Measurements from ENCODE around the gene HIGD1B. TPM values are rescaled to one million over a fixed set of nuclear protein-coding genes. Genes with fewer than 3 reads are reported as not detected.

Gene HIGD1B
- total RNA-seq, 1 donor from 2014 or later, result 8.9 TPM

DNA sequence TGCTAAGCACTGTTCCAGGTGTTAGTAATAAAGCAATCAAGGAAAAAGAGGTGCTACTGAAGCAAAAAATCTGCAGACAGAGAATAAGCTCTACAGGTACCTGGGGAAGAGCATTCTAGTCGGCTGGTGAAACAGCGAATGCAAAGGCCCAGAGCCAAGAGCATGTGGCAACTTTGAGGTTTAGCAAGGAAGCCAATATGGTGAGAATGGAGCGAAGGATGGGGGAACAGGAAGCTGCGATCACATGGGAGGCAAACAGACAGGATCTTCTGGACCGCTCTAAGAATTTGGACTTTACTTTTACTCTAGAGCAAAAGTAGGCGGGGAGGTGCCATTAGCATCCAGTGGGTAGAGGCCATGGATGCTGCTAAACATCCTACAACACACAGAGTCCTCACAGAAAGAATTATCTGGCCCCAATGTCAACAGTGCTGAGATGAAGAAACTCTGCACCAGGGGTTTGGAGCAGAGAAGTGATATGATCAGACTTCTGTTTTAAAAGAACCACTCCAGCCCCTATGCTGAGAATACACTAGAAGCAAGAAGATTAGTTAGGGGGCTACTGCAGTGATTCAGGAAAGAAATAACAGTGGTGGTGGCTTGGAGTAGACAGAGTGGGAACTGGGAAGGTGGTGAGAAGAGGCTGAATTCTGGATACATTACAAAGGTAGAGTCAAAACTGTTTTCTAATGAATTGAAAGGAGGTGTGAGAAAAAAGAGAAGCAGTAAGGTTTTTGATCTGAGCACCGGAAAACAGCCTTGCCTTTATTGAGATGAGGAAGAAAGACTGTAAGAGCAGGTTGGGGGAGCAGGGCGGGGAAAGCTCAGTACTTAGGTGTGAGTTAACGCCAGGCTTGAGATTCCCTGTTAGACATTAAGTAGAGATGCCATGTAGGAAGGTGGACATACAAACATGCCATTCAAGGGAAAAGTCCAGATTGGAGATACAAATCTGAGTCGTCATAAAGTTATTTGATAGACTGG, 40.6 kb downstream of the HIGD1B start:
- Histone ChIP-seq H3K27ac (ENCODE audit: low read depth, low read length) (no peak overlapping the region), H3K27me3 (ENCODE audit: control insufficient read depth in 3 of 3, insufficient read depth in 3 of 3, low read length in 3 of 3) (no peaks in the 10 kb centered on the region), H3K9me3 (ENCODE audit: control insufficient read depth in 3 of 3, low read length in 3 of 3) (no peaks in the 10 kb centered on the region), H3K4me3 (ENCODE audit: low read length in 3 of 3) (no peak overlapping the region), H3K36me3 (ENCODE audit: control insufficient read depth in 3 of 3, insufficient read depth in 3 of 3, low read length in 3 of 3) (peaks cover 18 to 51% (median 39%) of the 10 kb centered on the region in 3 donors), H3K9ac (ENCODE audit: low read depth in 1 of 3, low read length in 3 of 3) (peak overlapping the region in 1 of 3 donors; percentile 16), H3K4me1 (ENCODE audit: control insufficient read depth in 3 of 3, insufficient read depth in 3 of 3, low read length in 3 of 3) (peaks cover 0 to 6% (median 0%) of the 10 kb centered on the region in 3 donors)

DNA sequence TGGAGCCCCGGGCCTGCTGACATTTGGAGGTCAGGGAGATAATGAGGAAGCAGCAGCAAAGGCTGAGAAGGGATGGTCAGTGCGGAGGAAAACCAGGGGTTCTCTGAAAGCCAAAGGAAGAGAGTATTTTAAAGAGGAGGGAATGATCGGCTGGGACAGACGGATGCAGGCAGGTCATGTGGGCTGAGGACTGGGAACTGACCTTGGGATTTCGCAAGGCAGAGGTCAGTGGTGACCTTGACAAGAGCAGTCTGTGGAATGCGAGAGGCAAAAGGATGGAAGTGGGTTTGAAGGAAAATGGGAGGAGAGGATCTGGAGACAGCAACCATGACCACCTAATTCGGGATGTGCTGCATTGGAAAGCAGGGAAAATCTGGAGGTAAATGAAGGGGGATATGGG, 41.3 kb downstream of the HIGD1B start:
- no peaks in the 10 kb centered on the region for H3K9me3 ChIP-seq (ENCODE audit: control insufficient read depth in 3 of 3, low read length in 3 of 3)
- H3K27me3 ChIP-seq (ENCODE audit: control insufficient read depth in 3 of 3, insufficient read depth in 3 of 3, low read length in 3 of 3), result no peaks in the 10 kb centered on the region
- peaks cover 0 to 6% (median 0%) of the 10 kb centered on the region in 3 donors for H3K4me1 ChIP-seq (ENCODE audit: control insufficient read depth in 3 of 3, insufficient read depth in 3 of 3, low read length in 3 of 3)
- H3K4me3 ChIP-seq (ENCODE audit: low read length in 3 of 3), result no peak overlapping the region
- H3K27ac ChIP-seq (ENCODE audit: low read depth, low read length), result no peak overlapping the region
- no peak overlapping the region for H3K9ac ChIP-seq (ENCODE audit: low read depth in 1 of 3, low read length in 3 of 3)
- peaks cover 13 to 49% (median 35%) of the 10 kb centered on the region in 3 donors for H3K36me3 ChIP-seq (ENCODE audit: control insufficient read depth in 3 of 3, insufficient read depth in 3 of 3, low read length in 3 of 3)

DNA sequence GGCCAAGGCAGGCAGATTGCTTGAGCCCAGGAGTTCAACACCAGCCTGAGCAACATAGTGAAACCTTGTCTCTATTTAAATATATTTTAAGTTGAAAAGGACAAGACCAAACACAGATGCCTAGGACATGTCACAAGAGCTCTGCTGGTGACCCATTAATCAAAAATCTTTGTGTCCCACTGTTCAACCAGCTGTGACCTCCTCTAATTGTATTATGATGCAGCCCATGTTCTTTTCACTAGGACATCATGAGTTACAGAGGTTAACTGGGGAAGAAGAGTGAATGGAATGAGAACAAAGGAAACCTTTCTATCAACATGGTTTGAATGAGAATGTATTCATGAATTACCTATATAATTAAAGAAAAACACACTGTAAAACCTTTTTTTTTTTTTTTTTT, 44.6 kb downstream of the HIGD1B start:
- Histone ChIP-seq H3K36me3 (ENCODE audit: control insufficient read depth in 3 of 3, insufficient read depth in 3 of 3, low read length in 3 of 3) (peaks cover 3 to 33% (median 19%) of the 10 kb centered on the region in 3 donors), H3K9me3 (ENCODE audit: control insufficient read depth in 3 of 3, low read length in 3 of 3) (no peaks in the 10 kb centered on the region), H3K27me3 (ENCODE audit: control insufficient read depth in 3 of 3, insufficient read depth in 3 of 3, low read length in 3 of 3) (no peaks in the 10 kb centered on the region), H3K4me1 (ENCODE audit: control insufficient read depth in 3 of 3, insufficient read depth in 3 of 3, low read length in 3 of 3) (peaks cover 0 to under 1% (median 0%) of the 10 kb centered on the region in 3 donors), H3K9ac (ENCODE audit: low read depth in 1 of 3, low read length in 3 of 3) (no peak overlapping the region), H3K27ac (ENCODE audit: low read depth, low read length) (no peak overlapping the region), H3K4me3 (ENCODE audit: low read length in 3 of 3) (no peak overlapping the region)

DNA sequence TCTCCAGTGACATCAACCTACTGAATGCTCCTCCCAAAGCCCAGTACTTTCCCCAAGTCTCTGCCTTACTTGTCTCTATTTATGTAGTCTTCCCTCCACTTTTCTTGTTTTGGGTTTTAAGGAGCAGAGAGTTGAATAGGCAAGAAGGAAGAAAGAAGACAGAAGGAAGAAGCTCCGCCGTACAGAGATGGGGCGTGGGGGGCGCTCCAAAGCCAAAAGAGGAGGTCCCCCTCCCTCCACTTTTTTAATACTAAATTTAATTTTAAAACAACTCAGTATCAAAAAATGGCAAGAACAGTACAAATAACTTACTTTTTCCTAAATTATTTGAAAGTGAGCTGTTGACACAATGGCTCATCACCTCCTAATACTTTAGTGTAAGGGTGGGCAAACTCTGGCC, 47.0 kb downstream of the HIGD1B start:
- Histone ChIP-seq H3K27me3 (ENCODE audit: control insufficient read depth in 3 of 3, insufficient read depth in 3 of 3, low read length in 3 of 3) (no peaks in the 10 kb centered on the region), H3K4me3 (ENCODE audit: low read length in 3 of 3) (no peak overlapping the region), H3K27ac (ENCODE audit: low read depth, low read length) (no peak overlapping the region), H3K9ac (ENCODE audit: low read depth in 1 of 3, low read length in 3 of 3) (no peak overlapping the region), H3K4me1 (ENCODE audit: control insufficient read depth in 3 of 3, insufficient read depth in 3 of 3, low read length in 3 of 3) (peaks cover 5 to 12% (median 5%) of the 10 kb centered on the region in 3 donors), H3K9me3 (ENCODE audit: control insufficient read depth in 3 of 3, low read length in 3 of 3) (no peaks in the 10 kb centered on the region), H3K36me3 (ENCODE audit: control insufficient read depth in 3 of 3, insufficient read depth in 3 of 3, low read length in 3 of 3) (peaks cover 5 to 27% (median 13%) of the 10 kb centered on the region in 3 donors)

DNA sequence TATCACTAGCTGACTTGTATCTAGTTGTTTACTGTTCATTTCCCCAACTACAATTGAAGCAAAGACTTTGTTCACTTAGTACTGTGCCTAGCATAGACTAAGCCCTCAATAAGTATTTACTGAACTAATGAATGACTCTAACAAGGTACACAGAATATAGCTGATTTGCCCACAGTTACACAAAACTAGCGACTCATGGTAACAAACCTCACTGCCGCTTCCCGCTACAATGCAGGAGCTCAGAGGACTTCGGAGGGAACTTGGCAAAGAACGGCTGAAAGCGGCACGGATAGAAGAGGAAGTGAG, 51.0 kb downstream of the HIGD1B start:
- no peaks in the 10 kb centered on the region for H3K9me3 ChIP-seq (ENCODE audit: control insufficient read depth in 3 of 3, low read length in 3 of 3)
- H3K27ac ChIP-seq (ENCODE audit: low read depth, low read length), result peak overlapping the region; percentile 98
- H3K4me3 ChIP-seq (ENCODE audit: low read length in 3 of 3), result peak overlapping the region; percentile 98 to 99 (median 98)
- H3K4me1 ChIP-seq (ENCODE audit: control insufficient read depth in 3 of 3, insufficient read depth in 3 of 3, low read length in 3 of 3), result peaks cover 11 to 17% (median 12%) of the 10 kb centered on the region in 3 donors
- peaks cover 2 to 10% (median 4%) of the 10 kb centered on the region in 3 donors for H3K36me3 ChIP-seq (ENCODE audit: control insufficient read depth in 3 of 3, insufficient read depth in 3 of 3, low read length in 3 of 3)
- no peaks in the 10 kb centered on the region for H3K27me3 ChIP-seq (ENCODE audit: control insufficient read depth in 3 of 3, insufficient read depth in 3 of 3, low read length in 3 of 3)
- peak overlapping the region; percentile 95 to 97 (median 97) for H3K9ac ChIP-seq (ENCODE audit: low read depth in 1 of 3, low read length in 3 of 3)

DNA sequence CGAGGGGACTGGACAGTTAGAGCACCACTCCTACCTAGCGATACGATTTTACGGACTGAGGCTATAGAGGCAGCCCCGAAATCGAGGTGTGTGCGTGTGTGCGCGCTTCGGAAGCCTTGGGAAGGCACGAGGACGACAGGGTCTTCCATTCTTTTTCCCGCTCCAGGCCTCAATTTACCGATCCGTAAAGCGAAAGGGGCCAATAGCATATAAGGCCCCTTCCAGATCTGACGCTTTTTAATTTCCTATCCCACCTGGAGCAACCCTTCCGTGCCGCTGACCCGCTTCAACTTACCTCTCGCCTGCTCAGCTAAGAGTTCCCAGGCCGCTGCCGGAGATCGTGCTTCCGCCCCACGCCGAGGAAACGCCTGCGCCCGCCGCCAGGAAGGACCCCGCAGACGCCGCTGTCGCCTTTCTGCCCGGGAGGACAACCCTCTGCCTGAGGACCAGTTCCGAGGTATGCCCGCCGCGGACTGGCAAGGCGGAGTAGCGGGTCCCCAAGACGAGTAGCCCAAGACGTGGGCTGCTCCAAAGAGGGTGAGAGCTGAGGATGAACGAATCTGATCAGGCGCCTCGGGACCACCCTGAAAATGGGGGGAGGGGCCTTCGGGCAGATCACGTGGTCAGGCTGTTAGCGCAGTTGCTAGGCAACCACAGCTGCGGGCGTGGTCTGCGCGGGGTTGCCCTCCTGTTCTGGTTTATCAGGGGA, 51.5 kb downstream of the HIGD1B start, which contains the start of gene EFTUD2:
TSS of gene EFTUD2 (minus strand) at position 372 of the 709 bp plus-strand sequence. CDS start 4,924 bp downstream, outside the sequence.
- Histone ChIP-seq H3K4me1 (ENCODE audit: control insufficient read depth in 3 of 3, insufficient read depth in 3 of 3, low read length in 3 of 3) (peaks cover 11 to 17% (median 12%) of the 10 kb centered on the region in 3 donors), H3K27ac (ENCODE audit: low read depth, low read length) (peak within 1 kb of the TSS; percentile 98), H3K9me3 (ENCODE audit: control insufficient read depth in 3 of 3, low read length in 3 of 3) (no peaks in the 10 kb centered on the region), H3K27me3 (ENCODE audit: control insufficient read depth in 3 of 3, insufficient read depth in 3 of 3, low read length in 3 of 3) (no peaks in the 10 kb centered on the region), H3K36me3 (ENCODE audit: control insufficient read depth in 3 of 3, insufficient read depth in 3 of 3, low read length in 3 of 3) (peaks cover 2 to 8% (median 4%) of the 10 kb centered on the region in 3 donors), H3K4me3 (ENCODE audit: low read length in 3 of 3) (peak within 1 kb of the TSS; percentile 98 to 99 (median 98)), H3K9ac (ENCODE audit: low read depth in 1 of 3, low read length in 3 of 3) (peak within 1 kb of the TSS; percentile 95 to 97 (median 97))

Small RNAs within 50 kb of the gene (small RNA-seq; reads per million reads assigned to genes)
- gene RN7SL405P, result not detected

Other genes starting within 250 kb of the HIGD1B start
- 0.52 TPM for gene MEIOC, start 191.4 kb upstream of the HIGD1B start, total RNA-seq
- gene CCDC43, start 158.1 kb upstream of the HIGD1B start, total RNA-seq, result 29.7 TPM
- 2.6 TPM for gene DBF4B, start 139.2 kb upstream of the HIGD1B start, total RNA-seq
- 0.52 TPM for gene ADAM11, start 88.9 kb upstream of the HIGD1B start, total RNA-seq
- 24.5 TPM for gene GJC1, start 17.6 kb upstream of the HIGD1B start, total RNA-seq
- 79.3 TPM for gene EFTUD2, start 51.6 kb downstream of the HIGD1B start, total RNA-seq
- 2.1 TPM for gene GFAP, start 67.6 kb downstream of the HIGD1B start, total RNA-seq
- gene KIF18B, start 99.9 kb downstream of the HIGD1B start, total RNA-seq, result 1.0 TPM
- gene C1QL1, start 120.4 kb downstream of the HIGD1B start, total RNA-seq, result 1.0 TPM
- gene DCAKD, start 203.7 kb downstream of the HIGD1B start, total RNA-seq, result 20.9 TPM
- 35.5 TPM for gene NMT1, start 213.4 kb downstream of the HIGD1B start, total RNA-seq